ENCODE measurements around the gene MYRIP. TPM values are rescaled to one million over a fixed set of nuclear protein-coding genes. Genes with fewer than 3 reads are reported as not detected.

The MYRIP gene
- total RNA-seq, 1 experiment from 2014 or later: 1.6 TPM

GRCh38 chr3:40137591-40138295, 328.3 kb downstream of the MYRIP start:
- H3K36me3 Mint-ChIP-seq: peaks cover 34% of the 10 kb centered on the region
- no peaks in the 10 kb centered on the region for H3K4me1 Mint-ChIP-seq
- ATAC-seq (no peak), DNase-seq (ENCODE audit: low spot score) (no peak)
- no peak overlapping the region for H3K27ac Mint-ChIP-seq
- CTCF ChIA-PET: no interaction called here
- peaks cover 64% of the 10 kb centered on the region for H3K9me3 Mint-ChIP-seq
- peaks cover 18% of the 10 kb centered on the region for H3K27me3 Mint-ChIP-seq (ENCODE audit: low read depth)
- H3K4me3 Mint-ChIP-seq: no peak overlapping the region
- TF ChIP-seq OVOL2 (CRISPR knock-in tag; IDR thresholded peaks at IDR 0.05; ENCODE audit: borderline replicate concordance): no peak
- no peak for TF ChIP-seq ZMAT4 (CRISPR knock-in tag; IDR thresholded peaks at IDR 0.05)
- no peak for TF ChIP-seq ATF6 (CRISPR knock-in tag; IDR thresholded peaks at IDR 0.05)
- TF ChIP-seq ESRRA (CRISPR knock-in tag; IDR thresholded peaks at IDR 0.05; ENCODE audit: borderline replicate concordance): no peak
- no peak for TF ChIP-seq SOX15 (CRISPR knock-in tag; IDR thresholded peaks at IDR 0.05)
- TF ChIP-seq TEAD1 (CRISPR knock-in tag; IDR thresholded peaks at IDR 0.05): no peak
- TF ChIP-seq ZNF232 (CRISPR knock-in tag; IDR thresholded peaks at IDR 0.05): no peak
- TF ChIP-seq EMX1 (CRISPR knock-in tag; IDR thresholded peaks at IDR 0.05): no peak
- no peak for TF ChIP-seq IRF1 (CRISPR knock-in tag; IDR thresholded peaks at IDR 0.05)
- POLR2A ChIA-PET: interaction anchor here (0.6 kb wide), 1 partner anchor 1813 kb away, joined by 6 read pairs; no protein-coding TSS in a partner anchor

- CTCF ChIA-PET: no interaction called here
- no peaks in the 10 kb centered on the region for H3K4me1 Mint-ChIP-seq
Observed at GRCh38 chr3:40143283-40144090, 334.1 kb downstream of the MYRIP start.

More at GRCh38 chr3:40143283-40144090, 334.1 kb downstream of the MYRIP start:
- Mint-ChIP-seq H3K27ac (no peak overlapping the region), H3K9me3 (peaks cover 16% of the 10 kb centered on the region; the same call in 1 of the 2 replicates), H3K4me3 (no peak overlapping the region), H3K36me3 (no peaks in the 10 kb centered on the region), H3K27me3 (ENCODE audit: low read depth) (no peaks in the 10 kb centered on the region)
- ATAC-seq (no peak), DNase-seq (ENCODE audit: low spot score) (no peak)
- no peak for TF ChIP-seq ARID4B (CRISPR knock-in tag; IDR thresholded peaks at IDR 0.05; ENCODE audit: borderline replicate concordance)
- TF ChIP-seq FOXP4 (CRISPR knock-in tag; IDR thresholded peaks at IDR 0.05): no peak
- no peak for TF ChIP-seq GABPB1 (CRISPR knock-in tag; IDR thresholded peaks at IDR 0.05)
- no peak for TF ChIP-seq IRF2 (CRISPR knock-in tag; IDR thresholded peaks at IDR 0.05; ENCODE audit: borderline replicate concordance, low read depth)
- no peak for TF ChIP-seq FOXP1 (CRISPR knock-in tag; IDR thresholded peaks at IDR 0.05; ENCODE audit: borderline replicate concordance)
- TF ChIP-seq HMGA2 (CRISPR knock-in tag; IDR thresholded peaks at IDR 0.05): no peak
- no peak for TF ChIP-seq SP1 (CRISPR knock-in tag; conservative IDR thresholded peaks at IDR 0.05)
- no peak for TF ChIP-seq PRDM15 (CRISPR knock-in tag; IDR thresholded peaks at IDR 0.05)
- POLR2A ChIA-PET: no interaction called here
